NCI-H2196 (cell line): ENCODE data around the gene KMT2B.

ENCODE experiments used
- DNase-seq: peaks from one replicate; lab custom pipeline; 2025; ENCODE audit not compliant: unreplicated experiment; lab: John Stamatoyannopoulos, UW

KMT2B gene

DNA sequence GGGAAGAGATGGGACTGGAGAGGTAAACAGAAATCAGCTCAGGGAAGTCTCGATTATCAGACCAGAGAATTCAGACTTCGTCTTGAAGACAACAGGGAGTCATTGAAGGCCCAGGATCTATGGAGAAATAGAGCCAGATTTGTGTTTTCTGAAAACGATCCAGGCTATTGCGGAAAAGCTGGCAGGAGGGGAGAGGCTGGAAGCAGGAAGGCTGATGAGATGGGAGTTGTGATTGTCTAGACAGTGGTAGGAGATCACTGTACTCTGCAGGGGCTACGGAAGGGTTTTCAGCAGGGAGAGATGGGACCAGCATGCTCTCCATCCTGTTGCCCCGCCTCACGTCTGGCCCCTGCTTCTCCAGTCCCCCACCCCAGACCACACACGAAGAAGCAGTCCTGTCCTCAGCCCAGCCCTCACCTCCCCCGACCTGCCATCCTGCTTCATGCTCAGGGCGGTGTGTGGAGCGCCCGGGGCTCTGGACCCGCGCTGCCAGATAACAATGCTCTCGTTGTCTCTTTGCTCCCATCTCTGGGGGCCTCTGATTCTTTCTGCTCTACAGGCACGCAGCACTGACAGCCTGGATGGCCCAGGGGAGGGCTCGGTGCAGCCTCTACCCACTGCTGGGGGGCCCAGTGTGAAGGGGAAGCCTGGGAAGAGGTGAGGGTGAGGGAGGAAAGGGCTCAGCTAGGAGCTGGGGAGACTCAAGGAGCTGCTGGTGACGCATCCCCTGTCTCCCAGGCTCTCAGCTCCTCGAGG lies 59.5 kb downstream of the KMT2B start:
- no peak for DNase-seq

DNA sequence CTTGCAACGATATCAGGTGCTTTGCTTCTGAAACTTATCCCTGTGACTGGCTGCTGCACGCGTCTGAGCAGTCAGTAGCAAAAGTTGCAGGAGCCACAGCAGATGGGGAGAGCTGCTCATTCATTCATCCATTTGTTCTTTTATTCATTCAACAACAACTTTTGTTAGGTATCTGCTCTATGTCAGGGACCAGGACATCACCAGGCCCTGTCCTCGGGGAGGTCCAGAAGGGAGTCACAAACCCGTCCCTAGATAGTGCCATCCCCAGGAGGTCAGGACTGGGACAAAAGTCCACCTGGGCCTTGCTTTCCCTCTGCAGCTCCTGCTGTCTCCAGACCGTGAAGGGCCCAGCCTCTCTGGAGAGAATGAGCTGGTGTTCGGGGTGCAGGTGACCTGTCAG lies 60.2 kb downstream of the KMT2B start:
- no peak for DNase-seq

DNA sequence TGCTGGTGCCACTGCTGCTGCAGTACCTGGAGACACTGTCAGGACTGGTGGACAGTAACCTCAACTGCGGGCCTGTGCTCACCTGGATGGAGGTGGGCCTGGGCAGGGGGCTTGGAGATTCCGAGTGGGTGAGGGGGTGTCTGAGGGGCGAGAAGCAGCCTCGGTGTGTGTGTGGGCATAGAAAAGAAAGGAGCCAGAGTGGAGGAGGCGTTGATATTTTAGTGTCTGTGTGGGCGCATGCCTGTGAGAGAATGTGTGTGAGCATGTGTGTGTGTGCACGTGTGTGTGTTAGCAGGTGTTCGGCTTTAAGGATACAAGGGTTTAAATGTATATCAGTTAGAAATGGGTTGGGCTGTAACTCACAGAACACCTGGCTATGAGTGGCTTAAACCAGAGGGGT lies 61.2 kb downstream of the KMT2B start:
- no peak for DNase-seq

DNA sequence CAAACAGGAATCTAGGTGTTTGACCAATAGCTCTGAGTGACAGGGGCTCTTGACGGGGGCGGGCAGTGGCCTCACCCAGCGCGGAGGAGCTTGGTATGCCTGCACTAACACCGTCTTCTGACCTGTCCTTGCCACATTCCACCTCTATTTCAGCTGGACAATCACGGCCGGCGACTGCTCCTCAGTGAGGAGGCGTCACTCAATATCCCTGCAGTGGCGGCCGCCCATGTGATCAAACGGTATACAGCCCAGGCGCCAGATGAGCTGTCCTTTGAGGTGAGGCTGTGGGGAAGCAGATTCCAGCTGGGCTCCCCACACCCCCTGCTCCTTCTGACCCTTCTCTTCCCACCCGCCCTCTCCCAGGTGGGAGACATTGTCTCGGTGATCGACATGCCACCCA lies 62.3 kb downstream of the KMT2B start:
- DNase-seq = no peak

DNA sequence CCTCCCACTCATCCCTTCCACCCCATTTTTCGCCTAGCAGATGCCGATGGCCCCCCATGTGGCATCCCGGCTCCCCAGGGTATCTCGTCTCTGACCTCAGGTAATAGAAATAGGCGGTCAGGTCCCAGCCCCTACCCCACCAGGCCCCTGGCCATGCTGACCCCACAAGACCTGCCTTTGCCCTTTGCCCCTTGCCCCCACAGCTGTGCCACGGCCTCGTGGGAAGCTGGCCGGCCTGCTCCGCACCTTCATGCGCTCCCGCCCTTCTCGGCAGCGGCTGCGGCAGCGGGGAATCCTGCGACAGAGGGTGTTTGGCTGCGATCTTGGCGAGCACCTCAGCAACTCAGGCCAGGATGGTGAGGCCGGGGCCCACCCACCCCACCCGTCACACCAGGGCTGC lies 62.9 kb downstream of the KMT2B start:
- DNase-seq = no peak

DNA sequence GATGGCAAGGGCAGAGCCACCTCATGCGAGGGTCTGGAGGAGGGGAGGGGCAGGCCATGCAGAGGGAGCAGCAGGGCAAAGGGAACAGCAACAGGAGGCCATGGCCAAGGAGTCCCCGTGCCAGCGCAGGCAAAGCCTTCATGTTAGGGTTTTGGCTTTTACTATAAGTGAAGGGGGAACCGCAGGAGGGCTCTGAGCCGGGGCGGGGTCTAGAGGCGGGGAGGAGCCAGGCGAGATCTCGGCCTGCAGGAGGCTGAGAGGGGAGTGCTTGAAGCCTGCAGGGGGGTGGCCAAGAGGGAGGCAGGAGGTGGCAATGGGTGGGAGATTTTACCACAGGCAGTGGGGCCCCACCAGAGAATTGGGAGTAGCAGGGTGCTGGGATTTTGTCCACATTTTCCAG lies 63.8 kb downstream of the KMT2B start:
- no peak for DNase-seq

DNA sequence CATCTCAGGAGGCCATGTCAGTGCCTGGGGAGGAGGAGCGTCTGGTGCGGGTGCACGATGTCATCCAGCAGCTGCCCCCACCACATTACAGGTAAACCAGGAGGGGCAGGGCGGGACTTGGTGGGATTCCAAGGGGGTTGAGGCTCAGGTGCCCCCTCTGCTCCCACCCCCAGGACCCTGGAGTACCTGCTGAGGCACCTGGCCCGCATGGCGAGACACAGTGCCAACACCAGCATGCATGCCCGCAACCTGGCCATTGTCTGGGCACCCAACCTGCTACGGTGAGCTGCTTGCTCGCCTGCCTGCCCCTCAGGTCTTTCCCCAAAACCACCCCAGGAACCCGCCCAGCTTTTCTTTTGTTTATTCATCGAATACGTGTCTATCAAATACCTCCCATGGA lies 64.8 kb downstream of the KMT2B start:
- DNase-seq = no peak

DNA sequence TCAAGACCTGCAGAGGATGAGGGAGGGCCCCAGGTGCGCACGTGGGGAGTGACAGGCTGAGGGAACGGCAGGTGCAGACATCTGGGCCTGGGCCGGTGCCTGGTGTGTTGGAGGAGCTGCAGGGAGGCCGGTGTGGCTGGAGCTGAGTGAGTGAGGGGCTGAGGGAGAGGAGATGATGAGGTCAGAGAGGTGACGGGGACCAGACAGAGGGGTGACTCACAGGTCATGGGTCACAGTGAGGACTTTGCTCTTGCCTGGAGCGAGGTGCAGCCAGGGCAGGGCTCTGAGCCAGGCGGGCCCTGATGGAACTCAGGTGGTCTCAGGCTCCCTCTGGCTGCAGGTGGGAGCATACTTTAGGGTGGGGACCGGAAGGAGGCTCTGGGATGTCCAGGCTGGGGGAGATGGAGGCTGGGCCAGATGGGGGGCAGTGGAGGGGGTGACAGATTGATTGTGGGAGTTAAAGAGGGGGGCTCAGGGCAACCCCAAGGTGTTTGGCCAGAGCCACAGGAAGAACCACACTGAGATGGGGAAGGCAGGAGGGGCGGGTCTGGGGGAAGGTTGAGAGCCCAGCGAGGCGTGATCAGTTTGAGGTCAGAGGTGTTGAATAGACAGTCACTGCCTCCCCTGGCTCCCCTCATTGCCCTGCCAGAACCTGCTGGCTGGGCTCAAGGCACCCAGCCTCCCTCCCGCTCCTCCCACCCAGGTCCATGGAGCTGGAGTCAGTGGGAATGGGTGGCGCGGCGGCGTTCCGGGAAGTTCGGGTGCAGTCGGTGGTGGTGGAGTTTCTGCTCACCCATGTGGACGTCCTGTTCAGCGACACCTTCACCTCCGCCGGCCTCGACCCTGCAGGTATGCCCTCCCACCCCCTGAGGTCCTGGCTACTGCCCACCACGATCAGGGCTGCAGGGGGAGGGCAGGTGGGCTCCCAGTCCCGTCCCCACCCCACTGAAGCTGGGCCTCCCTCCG lies 65.9 kb downstream of the KMT2B start:
- no peak for DNase-seq

DNA sequence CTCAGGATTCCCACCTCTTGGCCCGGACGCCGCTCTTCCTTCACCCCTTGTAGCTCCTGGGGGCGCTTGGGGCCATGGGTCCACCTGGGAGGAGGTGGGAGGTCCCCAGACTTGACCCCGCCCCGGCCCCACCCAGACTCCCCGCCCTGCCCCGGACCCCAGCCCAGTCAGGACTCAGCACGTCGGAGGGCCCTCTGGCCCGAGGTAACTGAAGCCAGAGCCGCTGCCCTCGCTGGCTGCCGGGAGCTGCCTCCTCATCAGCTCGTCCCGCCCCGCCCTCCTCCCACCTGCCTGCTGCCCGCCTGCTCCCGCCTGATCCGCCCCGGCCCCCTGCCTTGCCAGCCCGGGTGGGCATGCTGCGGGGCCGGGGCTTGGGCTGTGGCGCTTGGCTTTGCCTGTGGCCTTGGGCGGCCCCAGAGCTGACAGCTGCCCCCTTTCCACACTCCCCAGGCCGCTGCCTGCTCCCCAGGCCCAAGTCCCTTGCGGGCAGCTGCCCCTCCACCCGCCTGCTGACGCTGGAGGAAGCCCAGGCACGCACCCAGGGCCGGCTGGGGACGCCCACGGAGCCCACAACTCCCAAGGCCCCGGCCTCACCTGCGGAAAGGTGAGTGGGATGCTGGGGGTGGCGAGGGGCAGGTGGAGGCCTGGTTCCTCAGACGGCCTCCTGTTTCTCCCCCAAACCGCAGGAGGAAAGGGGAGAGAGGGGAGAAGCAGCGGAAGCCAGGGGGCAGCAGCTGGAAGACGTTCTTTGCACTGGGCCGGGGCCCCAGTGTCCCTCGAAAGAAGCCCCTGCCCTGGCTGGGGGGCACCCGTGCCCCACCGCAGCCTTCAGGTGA lies 66.9 kb downstream of the KMT2B start:
- DNase-seq = no peak

DNA sequence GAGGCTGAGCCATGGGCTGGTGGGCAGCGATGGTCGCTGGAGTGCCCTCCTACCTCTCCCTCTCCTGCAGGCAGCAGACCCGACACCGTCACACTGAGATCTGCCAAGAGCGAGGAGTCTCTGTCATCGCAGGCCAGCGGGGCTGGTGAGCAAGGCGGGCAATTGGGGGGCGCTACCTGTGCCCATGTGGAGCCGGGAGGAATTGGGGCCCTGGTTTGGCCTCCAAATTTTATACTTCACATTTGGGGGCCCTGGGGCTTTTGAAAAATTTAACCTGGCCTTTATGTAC lies 67.5 kb downstream of the KMT2B start:
- no peak for DNase-seq

DNA sequence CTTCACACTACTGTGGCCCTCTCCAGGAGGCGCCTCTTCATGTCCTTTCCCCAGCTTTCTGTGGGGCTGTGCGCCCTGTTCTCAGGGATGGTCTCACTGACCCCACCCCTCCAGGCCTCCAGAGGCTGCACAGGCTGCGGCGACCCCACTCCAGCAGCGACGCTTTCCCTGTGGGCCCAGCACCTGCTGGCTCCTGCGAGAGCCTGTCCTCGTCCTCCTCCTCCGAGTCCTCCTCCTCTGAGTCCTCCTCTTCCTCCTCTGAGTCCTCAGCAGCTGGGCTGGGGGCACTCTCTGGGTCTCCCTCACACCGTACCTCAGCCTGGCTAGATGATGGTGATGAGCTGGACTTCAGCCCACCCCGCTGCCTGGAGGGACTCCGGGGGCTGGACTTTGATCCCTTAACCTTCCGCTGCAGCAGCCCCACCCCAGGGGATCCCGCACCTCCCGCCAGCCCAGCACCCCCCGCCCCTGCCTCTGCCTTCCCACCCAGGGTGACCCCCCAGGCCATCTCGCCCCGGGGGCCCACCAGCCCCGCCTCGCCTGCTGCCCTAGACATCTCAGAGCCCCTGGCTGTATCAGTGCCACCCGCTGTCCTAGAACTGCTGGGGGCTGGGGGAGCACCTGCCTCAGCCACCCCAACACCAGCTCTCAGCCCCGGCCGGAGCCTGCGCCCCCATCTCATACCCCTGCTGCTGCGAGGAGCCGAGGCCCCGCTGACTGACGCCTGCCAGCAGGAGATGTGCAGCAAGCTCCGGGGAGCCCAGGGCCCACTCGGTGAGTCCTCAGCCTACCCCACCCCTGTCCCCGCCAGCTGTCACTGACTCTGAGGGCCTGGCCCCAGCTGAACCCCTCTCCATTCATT lies 68.7 kb downstream of the KMT2B start:
- DNase-seq = no peak

DNA sequence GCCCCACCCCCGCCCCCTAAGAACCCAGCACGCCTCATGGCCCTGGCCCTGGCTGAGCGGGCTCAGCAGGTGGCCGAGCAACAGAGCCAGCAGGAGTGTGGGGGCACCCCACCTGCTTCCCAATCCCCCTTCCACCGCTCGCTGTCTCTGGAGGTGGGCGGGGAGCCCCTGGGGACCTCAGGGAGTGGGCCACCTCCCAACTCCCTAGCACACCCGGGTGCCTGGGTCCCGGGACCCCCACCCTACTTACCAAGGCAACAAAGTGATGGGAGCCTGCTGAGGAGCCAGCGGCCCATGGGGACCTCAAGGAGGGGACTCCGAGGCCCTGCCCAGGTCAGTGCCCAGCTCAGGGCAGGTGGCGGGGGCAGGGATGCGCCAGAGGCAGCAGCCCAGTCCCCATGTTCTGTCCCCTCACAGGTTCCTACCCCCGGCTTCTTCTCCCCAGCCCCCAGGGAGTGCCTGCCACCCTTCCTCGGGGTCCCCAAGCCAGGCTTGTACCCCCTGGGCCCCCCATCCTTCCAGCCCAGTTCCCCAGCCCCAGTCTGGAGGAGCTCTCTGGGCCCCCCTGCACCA lies 69.5 kb downstream of the KMT2B start:
- DNase-seq = no peak
